ENCODE measurements around the gene MSRB3. TPM values are rescaled to one million over a fixed set of nuclear protein-coding genes. Genes with fewer than 3 reads are reported as not detected.

MSRB3 gene
- total and polyA plus RNA-seq, 8 donors: 21.7 to 50.5 (median 28.1) TPM

- intact Hi-C loops (cut with DNase I): no loop called here
- no peaks in the 10 kb centered on the region for H3K27me3 ChIP-seq
- ATAC-seq: no peak
- H3K4me3 ChIP-seq: no peak overlapping the region
- H3K27ac ChIP-seq: no peak overlapping the region
- DNase-seq: no peak
- no peak for TF ChIP-seq CTCF (IDR thresholded peaks at IDR 0.05)
- no peaks in the 10 kb centered on the region for H3K4me1 ChIP-seq
- peaks cover 0 to 12% of the 10 kb centered on the region in 2 donors for H3K9me3 ChIP-seq
- no peaks in the 10 kb centered on the region for H3K36me3 ChIP-seq
Observed at GRCh38 chr12:65430571-65431306, 152.3 kb downstream of the MSRB3 start.

- intact Hi-C loops (cut with DNase I): no loop called here
- no peaks in the 10 kb centered on the region for H3K4me1 ChIP-seq
- ATAC-seq: no peak
Observed at GRCh38 chr12:65432114-65432513, 153.6 kb downstream of the MSRB3 start.

GRCh38 chr12:65432651-65433050 lies 154.2 kb downstream of the MSRB3 start:
- Histone ChIP-seq H3K36me3 (no peaks in the 10 kb centered on the region), H3K27ac (no peak overlapping the region), H3K4me3 (no peak overlapping the region), H3K9me3 (no peaks in the 10 kb centered on the region), H3K4me1 (no peaks in the 10 kb centered on the region), H3K27me3 (no peaks in the 10 kb centered on the region)
- ATAC-seq: no peak
- intact Hi-C loops (cut with DNase I): no loop called here
- DNase-seq: no peak
- no peak for TF ChIP-seq CTCF (IDR thresholded peaks at IDR 0.05)

More at GRCh38 chr12:65432114-65432513, 153.6 kb downstream of the MSRB3 start:
- Histone ChIP-seq H3K27me3 (no peaks in the 10 kb centered on the region), H3K9me3 (no peaks in the 10 kb centered on the region), H3K4me3 (no peak overlapping the region), H3K36me3 (no peaks in the 10 kb centered on the region), H3K27ac (no peak overlapping the region)
- TF ChIP-seq CTCF (IDR thresholded peaks at IDR 0.05): no peak
- DNase-seq: no peak

GRCh38 chr12:65434737-65435136 lies 156.3 kb downstream of the MSRB3 start:
- DNase-seq (no peak), ATAC-seq (no peak)
- Histone ChIP-seq H3K4me3 (no peak overlapping the region), H3K27ac (no peak overlapping the region), H3K27me3 (no peaks in the 10 kb centered on the region), H3K4me1 (no peaks in the 10 kb centered on the region), H3K9me3 (no peaks in the 10 kb centered on the region), H3K36me3 (no peaks in the 10 kb centered on the region)
- intact Hi-C loops (cut with DNase I): no loop called here
- no peak for TF ChIP-seq CTCF (IDR thresholded peaks at IDR 0.05)

GRCh38 chr12:65443038-65443437 lies 164.6 kb downstream of the MSRB3 start:
- H3K4me1 ChIP-seq: no peaks in the 10 kb centered on the region
- ATAC-seq: no peak
- DNase-seq: no peak
- intact Hi-C loops (cut with DNase I): no loop called here
- H3K9me3 ChIP-seq: no peaks in the 10 kb centered on the region
- no peaks in the 10 kb centered on the region for H3K27me3 ChIP-seq
- H3K27ac ChIP-seq: no peak overlapping the region
- no peaks in the 10 kb centered on the region for H3K36me3 ChIP-seq
- H3K4me3 ChIP-seq: no peak overlapping the region
- TF ChIP-seq CTCF (IDR thresholded peaks at IDR 0.05): no peak
